ENCODE measurements around the gene KDM1A. TPM values are rescaled to one million over a fixed set of nuclear protein-coding genes. Genes with fewer than 3 reads are reported as not detected.

The KDM1A gene
- total RNA-seq, 2 experiments from 2014 or later = 38.3 to 42.4 TPM

GRCh38 chr1:23118407-23118806 is 99.1 kb downstream of the KDM1A start:
- TF ChIP-seq, protein P1, sequence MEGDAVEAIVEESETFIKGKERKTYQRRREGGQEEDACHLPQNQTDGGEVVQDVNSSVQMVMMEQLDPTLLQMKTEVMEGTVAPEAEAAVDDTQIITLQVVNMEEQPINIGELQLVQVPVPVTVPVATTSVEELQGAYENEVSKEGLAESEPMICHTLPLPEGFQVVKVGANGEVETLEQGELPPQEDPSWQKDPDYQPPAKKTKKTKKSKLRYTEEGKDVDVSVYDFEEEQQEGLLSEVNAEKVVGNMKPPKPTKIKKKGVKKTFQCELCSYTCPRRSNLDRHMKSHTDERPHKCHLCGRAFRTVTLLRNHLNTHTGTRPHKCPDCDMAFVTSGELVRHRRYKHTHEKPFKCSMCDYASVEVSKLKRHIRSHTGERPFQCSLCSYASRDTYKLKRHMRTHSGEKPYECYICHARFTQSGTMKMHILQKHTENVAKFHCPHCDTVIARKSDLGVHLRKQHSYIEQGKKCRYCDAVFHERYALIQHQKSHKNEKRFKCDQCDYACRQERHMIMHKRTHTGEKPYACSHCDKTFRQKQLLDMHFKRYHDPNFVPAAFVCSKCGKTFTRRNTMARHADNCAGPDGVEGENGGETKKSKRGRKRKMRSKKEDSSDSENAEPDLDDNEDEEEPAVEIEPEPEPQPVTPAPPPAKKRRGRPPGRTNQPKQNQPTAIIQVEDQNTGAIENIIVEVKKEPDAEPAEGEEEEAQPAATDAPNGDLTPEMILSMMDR (IDR thresholded peaks at IDR 0.05) = no peak
- CTCF ChIA-PET = interaction anchor here (1.0 to 3.5 kb wide), 7 partner anchors 8 to 66 kb away, joined by 3 to 20 read pairs (median 4); no protein-coding TSS in a partner anchor
- Histone ChIP-seq H3K9me3 (ENCODE audit: control insufficient read depth in 1 of 2, insufficient read depth in 1 of 2, low read length in 2 of 2) (no peaks in the 10 kb centered on the region), H3K27ac (ENCODE audit: low read depth in 1 of 2, low read length in 2 of 2) (peak overlapping the region in 1 of 2 donors; percentile 66), H3K4me3 (ENCODE audit: low read length) (no peak overlapping the region), H3K27me3 (ENCODE audit: control insufficient read depth in 1 of 2, insufficient read depth in 2 of 2, low read length in 2 of 2) (no peaks in the 10 kb centered on the region), H3K36me3 (ENCODE audit: insufficient read depth, low read length) (no peaks in the 10 kb centered on the region), H3K4me1 (ENCODE audit: insufficient read depth, low read length) (peaks cover 49% of the 10 kb centered on the region)
- Mint-ChIP-seq H3K27me3 (no peaks in the 10 kb centered on the region), H3K4me3 (peak overlapping the region; percentile 31), H3K4me1 (ENCODE audit: low read depth) (peaks cover 71% of the 10 kb centered on the region), H3K27ac (peak overlapping the region; percentile 66), H3K9me3 (no peaks in the 10 kb centered on the region), H3K36me3 (ENCODE audit: low read depth) (no peaks in the 10 kb centered on the region)
- ATAC-seq (ENCODE audit: poor library complexity) = no peak
- DNase-seq = no peak
- intact Hi-C loops (cut with DNase I, micrococcal nuclease) = loop anchor here in 1 of 2 experiments (5.0 kb wide), 1 partner anchor 49 kb away; the partner anchor contains the start of gene LUZP1
- POLR2A ChIA-PET = interaction anchor here (0.6 to 2.0 kb wide), 6 partner anchors 9 to 66 kb away, joined by 3 to 18 read pairs (median 11); partner anchors contain the start of gene LUZP1

GRCh38 chr1:23118957-23119792 is 99.9 kb downstream of the KDM1A start:
- ATAC-seq (ENCODE audit: poor library complexity) (peak; percentile 83), DNase-seq (peak in 13 of 14 experiments; percentile 12 to 80 (median 41))
- no peaks in the 10 kb centered on the region for H3K27me3 Mint-ChIP-seq
- no peaks in the 10 kb centered on the region for H3K36me3 Mint-ChIP-seq (ENCODE audit: low read depth)
- no peaks in the 10 kb centered on the region for H3K9me3 Mint-ChIP-seq
- Histone ChIP-seq H3K4me3 (ENCODE audit: low read length) (peak overlapping the region; percentile 24), H3K27me3 (ENCODE audit: control insufficient read depth in 1 of 2, insufficient read depth in 2 of 2, low read length in 2 of 2) (no peaks in the 10 kb centered on the region), H3K27ac (ENCODE audit: low read depth in 1 of 2, low read length in 2 of 2) (peak overlapping the region; percentile 31 to 66), H3K4me1 (ENCODE audit: insufficient read depth, low read length) (peaks cover 52% of the 10 kb centered on the region), H3K9me3 (ENCODE audit: control insufficient read depth in 1 of 2, insufficient read depth in 1 of 2, low read length in 2 of 2) (no peaks in the 10 kb centered on the region), H3K36me3 (ENCODE audit: insufficient read depth, low read length) (no peaks in the 10 kb centered on the region)
- ChIA-PET CTCF (interaction anchor here (0.6 to 3.5 kb wide), 11 partner anchors 8 to 66 kb away, joined by 3 to 20 read pairs (median 3); partner anchors contain the start of gene LUZP1), POLR2A (interaction anchor here (0.6 to 2.0 kb wide), 9 partner anchors 8 to 65 kb away, joined by 3 to 18 read pairs (median 4); partner anchors contain the start of gene LUZP1)
- peak overlapping the region; percentile 31 for H3K4me3 Mint-ChIP-seq
- TF ChIP-seq, protein P1 (IDR thresholded peaks at IDR 0.05) = no peak
- H3K4me1 Mint-ChIP-seq (ENCODE audit: low read depth) = peaks cover 75% of the 10 kb centered on the region
- intact Hi-C loops (cut with DNase I, micrococcal nuclease) = loop anchor here in 1 of 2 experiments (5.0 kb wide), 1 partner anchor 48 kb away; the partner anchor contains the start of gene LUZP1
- peak overlapping the region; percentile 66 for H3K27ac Mint-ChIP-seq

DNA sequence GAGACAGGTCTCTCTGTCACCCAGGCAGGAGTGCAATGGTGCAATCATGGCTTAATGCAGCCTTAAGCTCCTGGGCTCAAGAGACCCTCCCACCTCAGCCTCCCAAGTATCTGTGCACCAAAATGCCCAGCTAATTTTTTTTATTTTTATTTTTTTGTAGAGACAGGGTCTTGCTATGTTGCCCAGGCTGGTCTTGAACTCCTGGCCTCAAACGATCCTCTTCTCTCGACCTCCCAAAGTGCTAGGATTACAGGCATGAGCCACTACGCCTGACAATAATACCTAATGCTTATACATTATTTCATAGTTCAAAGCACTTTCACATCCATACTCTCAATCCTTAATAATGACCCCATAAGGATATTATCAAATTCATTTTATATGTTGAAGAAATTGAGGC is 101.1 kb downstream of the KDM1A start:
- no peak overlapping the region for H3K4me3 Mint-ChIP-seq
- H3K4me1 ChIP-seq (ENCODE audit: insufficient read depth, low read length) = peaks cover 47% of the 10 kb centered on the region
- ATAC-seq (ENCODE audit: poor library complexity) = no peak
- H3K9me3 ChIP-seq (ENCODE audit: control insufficient read depth in 1 of 2, insufficient read depth in 1 of 2, low read length in 2 of 2) = no peaks in the 10 kb centered on the region
- no peaks in the 10 kb centered on the region for H3K27me3 Mint-ChIP-seq
- CTCF ChIA-PET = interaction anchor here (1.5 to 3.5 kb wide), 4 partner anchors 10 to 64 kb away, joined by 3 to 20 read pairs (median 13); no protein-coding TSS in a partner anchor
- TF ChIP-seq, protein P1 (IDR thresholded peaks at IDR 0.05) = no peak
- no peaks in the 10 kb centered on the region for H3K36me3 Mint-ChIP-seq (ENCODE audit: low read depth)
- H3K4me3 ChIP-seq (ENCODE audit: low read length) = no peak overlapping the region
- H3K9me3 Mint-ChIP-seq = no peaks in the 10 kb centered on the region
- peak overlapping the region; percentile 4 to 31 for H3K27ac ChIP-seq (ENCODE audit: low read depth in 1 of 2, low read length in 2 of 2)
- peaks cover 75% of the 10 kb centered on the region for H3K4me1 Mint-ChIP-seq (ENCODE audit: low read depth)
- POLR2A ChIA-PET = no interaction called here
- no peak for DNase-seq
- no peaks in the 10 kb centered on the region for H3K36me3 ChIP-seq (ENCODE audit: insufficient read depth, low read length)
- peak overlapping the region; percentile 47 for H3K27ac Mint-ChIP-seq
- no peaks in the 10 kb centered on the region for H3K27me3 ChIP-seq (ENCODE audit: control insufficient read depth in 1 of 2, insufficient read depth in 2 of 2, low read length in 2 of 2)
- intact Hi-C loops (cut with DNase I, micrococcal nuclease) = no loop called here
